WERI-Rb-1 (cell line): ENCODE measurements around the gene IMMP1L.

Experiments used
- DNase-seq: peaks from one replicate; pipeline ENCODE4 v3.0.0-alpha.2; 2020
- H3K27ac ChIP-seq: fragments of 250-450 bp; sonication (Bioruptor Pico); 2 replicates; pipeline ENCODE4 v1.5.1; 2020; ENCODE audit warnings: mild to moderate bottlenecking, moderate library complexity
- H3K27me3 ChIP-seq: fragments of 250-450 bp; sonication (Bioruptor Pico); 2 replicates; pipeline ENCODE4 v1.5.1; 2021; ENCODE audit warnings: mild to moderate bottlenecking, low read depth, moderate library complexity; ENCODE audit not compliant: insufficient read depth, severe bottlenecking
- H3K36me3 ChIP-seq: fragments of 250-450 bp; sonication (Bioruptor Pico); 2 replicates; pipeline ENCODE4 v1.5.1; 2020; ENCODE audit warnings: mild to moderate bottlenecking, moderate library complexity
- H3K4me3 ChIP-seq: 2 replicates; pipeline ENCODE4 v1.5.1; 2011; ENCODE audit warnings: low read depth, mild to moderate bottlenecking, control low read depth, low read length
- H3K9me3 ChIP-seq: fragments of 250-450 bp; sonication (Bioruptor Pico); 2 replicates; pipeline ENCODE4 v1.5.1; 2021; ENCODE audit warnings: mild to moderate bottlenecking, moderate library complexity; ENCODE audit not compliant: severe bottlenecking
- TF ChIP-seq, protein P1 (sequence below): IDR thresholded peaks from 2 replicates; pipeline ENCODE4 v1.5.1; 2011; ENCODE audit warnings: low read depth, mild to moderate bottlenecking, control low read depth, inconsistent platforms, low read length

IMMP1L gene

GRCh38 chr11:31531293-31531692 lies 21.9 kb upstream of the IMMP1L start:
- no peak overlapping the region for H3K27ac ChIP-seq
- H3K9me3 ChIP-seq = no peaks in the 10 kb centered on the region
- TF ChIP-seq, protein P1, sequence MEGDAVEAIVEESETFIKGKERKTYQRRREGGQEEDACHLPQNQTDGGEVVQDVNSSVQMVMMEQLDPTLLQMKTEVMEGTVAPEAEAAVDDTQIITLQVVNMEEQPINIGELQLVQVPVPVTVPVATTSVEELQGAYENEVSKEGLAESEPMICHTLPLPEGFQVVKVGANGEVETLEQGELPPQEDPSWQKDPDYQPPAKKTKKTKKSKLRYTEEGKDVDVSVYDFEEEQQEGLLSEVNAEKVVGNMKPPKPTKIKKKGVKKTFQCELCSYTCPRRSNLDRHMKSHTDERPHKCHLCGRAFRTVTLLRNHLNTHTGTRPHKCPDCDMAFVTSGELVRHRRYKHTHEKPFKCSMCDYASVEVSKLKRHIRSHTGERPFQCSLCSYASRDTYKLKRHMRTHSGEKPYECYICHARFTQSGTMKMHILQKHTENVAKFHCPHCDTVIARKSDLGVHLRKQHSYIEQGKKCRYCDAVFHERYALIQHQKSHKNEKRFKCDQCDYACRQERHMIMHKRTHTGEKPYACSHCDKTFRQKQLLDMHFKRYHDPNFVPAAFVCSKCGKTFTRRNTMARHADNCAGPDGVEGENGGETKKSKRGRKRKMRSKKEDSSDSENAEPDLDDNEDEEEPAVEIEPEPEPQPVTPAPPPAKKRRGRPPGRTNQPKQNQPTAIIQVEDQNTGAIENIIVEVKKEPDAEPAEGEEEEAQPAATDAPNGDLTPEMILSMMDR = no peak
- no peaks in the 10 kb centered on the region for H3K27me3 ChIP-seq
- H3K36me3 ChIP-seq = no peaks in the 10 kb centered on the region
- no peak overlapping the region for H3K4me3 ChIP-seq
- DNase-seq = no peak

GRCh38 chr11:31529701-31530100 lies 20.3 kb upstream of the IMMP1L start:
- no peak overlapping the region for H3K4me3 ChIP-seq
- peaks cover 5% of the 10 kb centered on the region for H3K27me3 ChIP-seq
- TF ChIP-seq, protein P1 = no peak
- no peaks in the 10 kb centered on the region for H3K9me3 ChIP-seq
- no peak overlapping the region for H3K27ac ChIP-seq
- H3K36me3 ChIP-seq = no peaks in the 10 kb centered on the region
- DNase-seq = no peak

DNA sequence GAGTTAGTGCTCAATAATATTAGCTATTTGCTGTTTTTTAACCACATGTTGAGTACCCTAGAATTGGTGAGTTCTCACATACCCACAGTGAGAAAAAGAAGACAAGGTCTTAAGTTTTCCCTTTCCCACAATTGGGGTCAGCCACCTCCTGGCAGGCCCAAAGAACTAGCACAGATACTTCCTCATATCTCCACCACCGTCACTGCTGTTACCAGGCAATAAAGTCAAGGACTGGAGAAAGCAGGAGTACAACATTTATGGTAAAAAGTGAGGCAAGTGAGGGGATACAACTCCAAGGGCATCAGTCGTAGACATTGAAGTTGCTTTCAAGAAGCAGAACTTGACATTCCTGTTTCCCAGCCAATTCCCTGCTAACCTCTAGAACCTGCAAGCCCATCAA lies 19.8 kb upstream of the IMMP1L start:
- Histone ChIP-seq H3K27me3 (peaks cover 5% of the 10 kb centered on the region), H3K27ac (no peak overlapping the region), H3K9me3 (no peaks in the 10 kb centered on the region), H3K36me3 (no peaks in the 10 kb centered on the region), H3K4me3 (no peak overlapping the region)
- no peak for DNase-seq
- TF ChIP-seq, protein P1 = no peak

DNA sequence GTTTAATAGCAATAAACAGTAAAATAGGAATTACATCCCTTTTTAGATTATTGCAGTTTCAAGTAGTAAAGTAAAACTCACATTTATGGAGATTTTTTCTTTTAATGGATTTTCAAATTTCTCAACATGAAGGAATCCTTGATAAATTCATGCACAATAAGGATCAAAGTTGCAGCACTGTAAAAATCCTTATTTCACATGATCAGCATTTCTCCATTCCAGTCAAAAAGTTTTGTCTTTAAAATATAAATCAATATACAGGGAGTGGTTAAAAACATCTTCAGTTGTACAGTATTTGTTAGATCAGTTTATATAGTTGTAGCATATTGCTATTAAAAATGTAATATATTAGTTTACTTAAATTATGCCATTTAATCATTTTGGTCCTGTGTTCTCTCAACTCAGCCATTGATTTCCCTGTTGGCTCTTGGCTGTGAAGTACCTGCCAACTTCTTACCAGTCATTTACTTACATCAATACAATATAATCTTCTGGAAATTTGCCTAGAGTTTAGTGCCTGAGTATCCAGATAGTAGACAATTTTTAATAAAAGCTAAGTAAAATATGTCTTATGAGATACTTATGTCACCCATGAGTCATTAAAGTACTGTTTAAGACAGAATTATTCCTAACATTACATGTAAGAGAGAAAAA lies 12.2 kb upstream of the IMMP1L start:
- H3K27me3 ChIP-seq = peaks cover 5% of the 10 kb centered on the region
- TF ChIP-seq, protein P1 = no peak
- no peak for DNase-seq
- no peaks in the 10 kb centered on the region for H3K36me3 ChIP-seq
- no peak overlapping the region for H3K27ac ChIP-seq
- no peaks in the 10 kb centered on the region for H3K9me3 ChIP-seq
- no peak overlapping the region for H3K4me3 ChIP-seq

DNA sequence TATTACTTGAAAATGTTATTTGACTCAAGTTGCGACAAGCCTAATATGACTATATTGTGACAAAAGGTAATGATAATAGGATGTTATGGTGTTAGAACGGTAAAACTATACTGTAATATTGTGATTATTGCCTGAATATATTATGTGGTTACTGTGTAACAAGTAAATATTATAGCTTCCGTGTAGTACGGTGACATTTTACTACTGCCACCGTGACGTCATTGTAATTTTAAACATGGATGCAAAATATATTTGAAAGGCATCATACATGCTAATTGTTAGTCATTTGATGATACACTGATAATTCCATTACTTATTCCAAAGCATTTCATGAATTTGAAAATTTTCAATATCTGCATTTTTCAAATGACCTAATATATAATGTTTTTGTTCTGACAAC lies 2.7 kb upstream of the IMMP1L start:
- no peaks in the 10 kb centered on the region for H3K36me3 ChIP-seq
- no peak for DNase-seq
- no peak overlapping the region for H3K27ac ChIP-seq
- no peaks in the 10 kb centered on the region for H3K9me3 ChIP-seq
- H3K27me3 ChIP-seq = no peaks in the 10 kb centered on the region
- no peak overlapping the region for H3K4me3 ChIP-seq
- TF ChIP-seq, protein P1 = no peak

DNA sequence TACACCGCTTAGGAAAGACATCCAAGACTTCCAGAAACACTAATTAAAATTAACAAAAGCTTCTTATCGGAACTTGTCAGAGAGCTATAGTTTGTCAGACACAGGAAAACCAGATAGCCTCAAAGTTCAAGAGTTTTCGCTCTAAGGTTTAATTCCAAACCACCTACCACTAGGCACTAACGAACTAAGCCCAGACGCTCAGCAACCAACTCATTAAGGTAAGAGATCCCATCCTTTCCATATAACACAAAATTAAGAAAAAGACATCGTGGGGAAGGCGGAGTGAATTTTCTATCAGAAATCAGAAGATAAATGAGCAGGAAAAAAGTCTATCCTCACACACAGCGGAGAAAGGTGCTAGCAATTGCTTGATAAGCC lies 382 bp downstream of the IMMP1L start:
- Histone ChIP-seq H3K4me3 (peak overlapping the region; percentile 81), H3K36me3 (peaks cover 3% of the 10 kb centered on the region), H3K9me3 (no peaks in the 10 kb centered on the region), H3K27ac (peak overlapping the region; percentile 72), H3K27me3 (no peaks in the 10 kb centered on the region)
- DNase-seq = no peak
- TF ChIP-seq, protein P1 = no peak
